Medulla oblongata (tissue), 1 donor: ENCODE data around the gene SLC29A2.

Experiments used
- DNase-seq: peaks from one replicate; pipeline ENCODE4 v3.0.0-alpha.2; 2015; ENCODE audit errors: extremely low spot score

SLC29A2 gene

DNA sequence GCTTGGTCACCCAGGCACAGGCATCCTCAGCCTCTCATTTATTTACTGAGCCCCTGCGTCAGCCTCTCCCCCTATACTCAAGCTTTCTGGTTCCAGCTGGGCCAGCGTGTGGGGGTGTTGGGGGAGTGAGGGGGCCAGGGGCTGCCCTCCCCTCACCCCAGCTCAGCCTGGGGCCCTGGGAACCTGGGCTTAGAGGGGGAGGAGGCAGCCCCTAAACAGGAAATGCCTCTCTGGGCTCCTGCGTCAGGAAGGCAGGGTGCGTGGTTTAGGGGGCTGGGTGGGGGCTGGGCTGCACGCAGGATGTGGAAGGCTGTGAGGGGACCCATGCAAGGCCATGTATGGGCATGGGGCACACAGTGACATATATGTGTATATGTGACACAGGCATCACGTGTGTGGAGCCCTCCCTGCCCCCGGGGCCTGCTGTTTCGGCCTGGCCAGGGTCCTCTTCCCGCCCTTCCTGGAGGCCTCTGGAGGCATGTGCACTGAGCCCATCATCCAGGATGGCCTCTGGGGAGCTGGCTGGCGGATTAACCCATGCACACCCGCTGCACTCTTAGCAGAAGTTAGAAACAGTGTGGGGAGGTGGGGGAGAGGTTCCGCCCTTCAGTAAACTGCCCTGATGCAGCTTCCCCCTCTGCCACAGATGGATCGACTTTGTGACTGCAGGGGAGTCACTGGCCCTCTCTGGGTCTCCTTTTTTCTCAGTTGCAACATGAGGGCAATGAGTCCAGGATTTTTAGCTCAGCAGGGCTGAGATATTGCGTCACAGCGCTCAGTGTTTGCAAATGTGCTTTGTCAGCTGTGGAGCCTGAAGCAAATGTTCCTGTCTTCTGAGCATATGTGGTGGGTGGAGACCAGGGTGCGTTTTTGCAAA, 53.6 kb downstream of the SLC29A2 start:
- DNase-seq = no peak

DNA sequence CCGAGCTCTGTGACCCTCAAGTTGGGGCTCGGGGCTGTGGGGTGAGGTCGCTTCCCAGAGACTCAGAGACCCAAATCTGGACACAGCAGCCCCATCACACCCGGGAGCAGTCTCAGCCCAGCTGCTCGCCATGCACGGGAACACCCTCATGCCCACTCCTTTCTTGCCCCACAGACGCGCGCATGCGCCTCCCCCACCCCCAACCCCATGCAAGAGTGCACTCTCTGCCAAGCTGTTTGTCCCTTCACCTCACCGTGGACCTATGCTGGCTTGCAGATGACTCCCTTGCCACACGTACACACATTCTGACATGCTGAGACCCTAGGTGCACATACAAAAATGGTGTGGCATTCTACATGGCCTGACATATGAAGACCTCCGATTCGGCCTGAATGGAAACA, 54.2 kb downstream of the SLC29A2 start:
- no peak for DNase-seq

DNA sequence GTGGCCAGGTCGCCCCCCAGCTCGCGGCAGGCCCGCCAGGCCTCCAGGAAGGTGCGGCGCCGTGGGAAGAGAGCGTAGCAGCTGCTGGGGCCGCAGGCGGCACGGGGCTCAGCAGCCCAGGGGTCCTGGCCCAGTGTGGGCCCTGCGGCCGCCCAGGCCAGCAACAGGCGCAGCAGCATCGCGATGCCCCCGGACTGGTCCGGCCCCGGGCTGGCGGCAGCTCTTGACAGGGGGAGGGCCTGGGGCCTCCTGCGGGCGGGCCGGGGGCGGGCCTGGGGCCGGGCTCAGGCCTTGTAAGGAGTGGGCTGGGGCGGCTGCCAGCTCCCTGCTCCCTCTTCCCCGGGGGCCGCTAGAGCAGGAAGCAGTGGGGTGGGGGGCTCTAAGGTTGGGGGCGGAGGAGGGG, 54.7 kb downstream of the SLC29A2 start, which contains the start of gene CD248:
CD248 (minus strand) TSS at position 196 of the 403 bp plus-strand sequence; CDS start at position 179, 17 bp downstream.
- no peak for DNase-seq

DNA sequence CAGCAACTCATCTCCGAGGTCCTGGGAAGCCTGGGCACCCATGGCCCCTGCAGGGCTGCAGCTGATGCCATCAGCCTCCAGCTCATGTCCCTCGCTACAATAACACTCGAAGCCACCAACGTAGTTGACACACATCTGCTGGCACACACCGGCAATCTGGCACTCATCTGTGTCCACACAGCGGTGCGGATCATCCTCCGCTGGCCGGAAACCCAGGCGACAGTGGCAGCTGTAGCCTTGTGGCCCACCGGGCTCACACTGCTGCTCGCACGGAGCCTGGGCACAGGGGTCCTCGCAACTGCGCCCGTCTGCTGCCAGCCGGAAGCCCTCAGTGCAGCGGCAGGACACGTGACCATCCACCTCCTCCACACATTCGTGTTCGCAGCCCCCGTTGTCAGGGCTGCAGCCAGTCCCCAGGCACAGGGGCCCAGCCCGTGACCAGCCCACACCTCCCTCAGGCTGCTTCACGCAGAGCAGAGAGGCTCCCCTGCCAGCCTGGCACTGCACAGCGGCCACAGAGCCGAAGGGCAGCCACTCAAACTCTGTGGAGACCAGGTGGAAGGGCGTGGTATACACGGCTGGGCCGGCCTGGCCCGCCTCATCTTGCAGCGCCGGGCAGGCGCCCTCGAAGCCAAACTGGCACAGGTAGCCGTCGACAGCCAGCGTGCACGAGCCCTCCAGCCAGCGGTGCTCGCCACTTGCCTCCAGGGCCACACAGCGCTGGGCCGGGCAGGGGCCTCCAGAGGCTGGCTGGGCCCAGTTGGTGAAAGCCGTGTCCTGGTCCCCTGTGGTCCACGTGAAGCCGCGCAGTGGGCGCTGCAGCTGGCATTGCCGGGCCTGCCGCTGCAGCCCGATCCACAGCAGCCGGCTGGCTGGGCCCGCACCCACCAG, 55.4 kb downstream of the SLC29A2 start:
- DNase-seq = no peak

DNA sequence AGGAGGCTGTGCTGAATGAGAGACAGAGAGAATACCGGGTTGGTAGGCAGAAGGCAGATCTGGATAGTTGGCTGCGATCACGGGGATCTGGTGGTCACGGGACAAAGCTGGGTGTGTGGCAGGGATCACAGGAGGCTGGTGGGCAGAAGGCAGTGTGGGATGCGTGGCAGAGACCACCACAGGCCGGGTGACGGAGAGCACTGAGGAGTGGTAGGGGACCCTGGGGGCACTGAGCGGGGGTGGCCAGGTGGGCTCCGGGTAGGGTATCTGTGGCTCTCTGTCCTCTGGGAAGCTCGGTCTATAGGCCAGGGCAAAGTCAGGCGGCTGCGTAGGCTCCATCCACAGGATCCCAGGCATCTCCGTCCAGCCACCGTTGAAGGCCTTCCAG, 56.1 kb downstream of the SLC29A2 start:
- no peak for DNase-seq

DNA sequence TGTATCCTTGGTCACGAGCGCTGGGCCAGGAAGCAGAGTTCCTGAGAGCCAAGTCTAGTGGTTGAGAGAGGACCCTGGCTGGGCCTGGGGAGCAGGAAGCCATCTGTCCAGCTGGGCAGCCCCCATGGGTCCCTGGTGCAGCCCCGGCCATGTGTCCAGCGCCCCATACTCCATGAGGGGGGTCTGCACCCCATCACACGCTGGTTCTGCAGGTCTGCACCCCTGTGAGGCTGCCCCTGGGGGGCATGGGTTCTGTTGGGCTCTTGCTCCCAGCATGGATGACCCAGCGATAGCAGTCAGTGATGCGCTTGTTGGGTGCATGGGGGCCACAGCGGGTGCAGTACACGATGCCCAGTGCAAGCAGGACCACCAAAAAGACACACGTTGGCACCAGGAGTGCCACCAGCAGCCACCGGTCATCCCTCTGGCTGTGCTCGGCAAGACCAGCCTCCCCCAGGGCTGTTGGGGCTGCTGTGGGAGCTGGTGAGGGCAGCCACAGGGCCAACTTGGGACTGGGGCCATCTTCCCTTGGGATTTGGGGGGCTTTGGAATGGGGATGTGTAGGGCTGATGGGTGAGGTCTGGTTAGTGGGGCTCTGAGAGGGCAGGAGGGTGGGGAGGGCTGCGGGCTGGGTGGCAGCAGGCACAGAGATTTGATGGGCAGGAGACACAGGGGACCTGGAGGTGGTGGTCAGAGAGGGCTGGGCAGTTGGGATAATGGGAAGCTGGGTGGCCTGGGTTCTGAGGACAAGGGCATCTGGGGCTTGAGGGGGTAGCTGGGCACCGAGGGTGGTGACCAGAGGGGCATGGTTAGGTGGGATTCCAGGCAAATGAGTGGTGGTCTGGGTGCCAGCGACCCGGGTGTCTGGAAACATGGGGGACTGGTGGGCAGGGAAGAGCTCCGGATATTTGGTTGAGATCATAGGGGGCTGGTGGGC, 56.7 kb downstream of the SLC29A2 start:
- DNase-seq = no peak

DNA sequence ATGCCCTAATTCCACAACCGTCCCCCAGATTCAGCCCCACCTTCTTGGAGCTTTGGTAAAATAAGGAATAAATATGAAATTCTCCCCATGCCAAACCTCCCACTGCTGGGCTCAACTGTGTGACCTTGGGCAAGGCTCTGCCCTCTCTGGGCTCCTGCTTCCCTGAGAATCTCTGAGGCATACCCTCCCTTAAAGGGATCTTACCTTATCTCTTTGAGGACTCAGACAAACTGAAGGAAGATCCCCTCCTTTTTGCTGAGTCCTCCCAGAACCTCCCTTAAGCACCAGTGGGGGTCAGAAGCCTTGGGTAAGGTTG, 57.4 kb downstream of the SLC29A2 start:
- no peak for DNase-seq

DNA sequence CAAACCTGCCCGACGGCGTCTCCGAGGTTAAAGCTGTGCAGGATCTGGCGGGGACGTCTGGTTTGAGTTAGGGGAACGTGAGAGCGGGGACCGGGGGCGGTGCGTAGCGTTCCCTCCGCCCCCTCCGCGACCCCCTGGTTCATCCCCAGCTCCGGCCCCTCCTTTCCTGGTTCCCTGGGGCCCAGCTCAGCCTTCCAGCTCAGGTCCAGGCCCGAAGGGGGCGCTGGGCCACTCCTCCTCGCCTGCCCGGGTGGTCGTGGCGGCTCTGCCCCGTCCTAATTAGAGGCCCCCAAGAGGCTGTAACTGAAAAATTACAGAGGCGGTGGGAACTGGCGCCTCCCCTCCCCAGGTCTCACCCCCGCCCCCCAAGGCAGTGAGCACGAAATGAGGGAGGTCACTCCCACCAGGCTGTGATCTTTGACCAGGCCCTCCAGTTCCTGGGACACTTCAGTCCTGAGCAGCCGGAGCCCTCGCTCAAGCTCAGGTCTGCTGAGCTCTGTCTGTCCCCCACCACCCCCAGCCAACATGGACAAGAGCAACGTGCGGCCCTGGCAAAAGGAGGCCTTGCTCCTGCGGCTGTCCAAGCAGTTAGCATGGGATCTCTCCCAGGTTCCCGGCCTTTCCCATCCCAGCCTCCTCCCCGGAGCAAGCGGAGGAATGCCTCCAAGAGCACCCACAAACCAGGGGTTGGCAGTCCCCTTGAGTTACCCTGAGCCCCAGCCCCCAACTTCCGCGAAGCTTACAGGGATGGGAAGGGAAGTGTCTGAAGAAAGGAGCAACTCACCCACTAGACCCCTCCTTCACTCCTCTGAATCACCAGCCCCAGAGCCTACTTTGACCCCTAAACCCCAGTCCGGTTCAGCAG, 58.0 kb downstream of the SLC29A2 start:
- DNase-seq = no peak

DNA sequence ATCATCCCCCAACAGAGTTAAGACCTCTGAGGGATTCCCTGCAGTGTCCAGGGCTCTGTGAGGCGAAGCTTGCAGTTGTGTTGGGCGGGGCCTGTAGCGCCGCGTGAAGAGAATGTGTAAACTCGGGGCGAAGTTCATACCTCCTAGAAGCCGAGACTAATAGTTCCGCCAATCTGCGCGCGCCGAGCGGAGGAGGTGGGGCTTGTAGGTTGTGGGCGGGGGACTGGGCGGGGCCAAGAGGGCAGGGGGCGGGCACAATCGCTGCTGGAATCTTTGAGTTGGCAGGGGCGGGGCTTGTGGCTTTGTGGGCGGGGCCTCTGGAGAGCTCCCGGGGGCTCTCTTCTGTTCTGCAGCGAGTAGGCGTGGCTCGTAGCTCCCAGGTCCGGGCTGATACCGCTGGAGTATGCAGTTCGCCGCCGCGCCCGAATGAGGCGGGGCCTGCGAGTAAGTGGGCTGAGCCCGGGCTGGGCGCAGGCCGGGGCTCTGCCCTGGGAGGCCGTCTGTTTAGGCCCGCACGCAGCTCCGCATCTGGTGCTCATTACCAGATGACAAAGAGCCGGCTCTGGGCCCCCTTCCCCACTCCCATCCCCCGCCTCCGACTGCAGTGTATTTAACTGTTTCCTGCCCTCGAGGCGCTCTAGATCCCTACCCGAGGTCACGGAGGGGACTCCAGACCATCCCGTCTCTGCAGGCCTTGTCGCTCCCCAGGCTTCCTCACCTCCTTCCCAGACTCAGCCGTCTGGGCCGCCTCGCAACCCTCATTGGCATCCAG, 58.8 kb downstream of the SLC29A2 start:
- DNase-seq = peak; percentile 95
